HepG2 (cell line): Measurements from ENCODE around the gene UBL7. TPM values are rescaled to one million over a fixed set of nuclear protein-coding genes. Genes with fewer than 3 reads are reported as not detected.

Experiments
- ATAC-seq: fragments of 200-7000 bp; cut with Tn5 transposase; 3 replicates; pipeline ENCODE4 v1.9.1; 2020; ENCODE audit warnings: mild to moderate bottlenecking, moderate library complexity
- BruUV-seq: library from RNA; stranded (reverse); fragments of 400-500 nt; replicated peaks from 2 replicates; lab custom pipeline; 2021; lab: Mats Ljungman, UMichigan
- CTCF ChIA-PET: fragments of 300-600 bp; formaldehyde crosslinking; extraction: SDS; loops from one replicate; lab custom pipeline; 2021; ENCODE audit warnings: low total read pairs, inconsistent platforms, low intra/inter-chr PET ratio; lab: Yijun Ruan, JAX
- POLR2A ChIA-PET: fragments of 350-600 bp; sonication (Branson Sonifier 250); formaldehyde crosslinking; loops from one replicate; lab custom pipeline; 2020; ENCODE audit warnings: antibody characterized with exemption, inconsistent platforms; lab: Yijun Ruan, JAX
- DNase-seq: peaks from one replicate; pipeline ENCODE4 v3.0.0-alpha.2; 2015; ENCODE audit warnings: low spot score
- FAIRE-seq: peaks from 3 replicates; lab custom pipeline; 2011; peaks lifted over from hg19 to GRCh38; lab: Jason Lieb, UNC
- H2AFZ ChIP-seq: one replicate; pipeline ENCODE4 v1.6.1; 2011; ENCODE audit warnings: low read length, inconsistent platforms
- H3K27ac ChIP-seq: fragments of 300-600 bp; 3 replicates; pipeline ENCODE4 v1.8.0; 2011; ENCODE audit warnings: mixed run types, mild to moderate bottlenecking, mixed read lengths, low read length, inconsistent platforms; ENCODE audit not compliant: insufficient read depth; ENCODE audit errors: extremely low read length
- H3K27me3 ChIP-seq, 2 experiments: fragments of 200-600 bp in 1 of 2; 2 replicates in 1 of 2; 3 replicates in 1 of 2; pipeline versions ENCODE4 v1.6.0 to v1.8.0; 2011; ENCODE audit warnings: low read length in 2 of 2, mild to moderate bottlenecking in 2 of 2, moderate library complexity in 2 of 2, inconsistent platforms in 1 of 2; ENCODE audit not compliant: insufficient read depth in 2 of 2, control insufficient read depth in 1 of 2
- H3K36me3 ChIP-seq, 2 experiments: fragments of 200-600 bp in 1 of 2; replicated peaks in 1 of 2; 2 replicates in 1 of 2; 3 replicates in 1 of 2; pipeline versions ENCODE4 v1.5.1 to v1.8.0; 2011; ENCODE audit warnings: low read length in 2 of 2, inconsistent platforms in 1 of 2; ENCODE audit not compliant: insufficient read depth in 2 of 2, control insufficient read depth in 1 of 2
- H3K4me1 ChIP-seq: 2 replicates; pipeline ENCODE4 v1.5.1; 2012; ENCODE audit warnings: low read length, inconsistent platforms; ENCODE audit not compliant: insufficient read depth
- H3K4me2 ChIP-seq: 2 replicates; pipeline ENCODE4 v1.6.0; 2011; ENCODE audit warnings: low read depth, low read length, inconsistent platforms
- H3K4me3 ChIP-seq, 3 experiments: fragments of 200-600 bp in 1 of 3; sonication (generic), shearing (Covaris generic) in 1 of 3; replicated peaks in 1 of 3; 2 replicates each; pipeline ENCODE4 v1.5.1; 2011 to 2016; ENCODE audit warnings: low read length in 3 of 3, inconsistent platforms in 2 of 3, low read depth in 2 of 3, mild to moderate bottlenecking in 2 of 3, control low read depth in 1 of 3, mixed read lengths in 1 of 3; ENCODE audit not compliant: insufficient read depth in 1 of 3
- H3K79me2 ChIP-seq: one replicate; pipeline ENCODE4 v1.6.1; 2011; ENCODE audit warnings: low read length, inconsistent platforms; ENCODE audit not compliant: insufficient read depth
- H3K9ac ChIP-seq: 2 replicates; pipeline ENCODE4 v1.6.0; 2011; ENCODE audit warnings: mild to moderate bottlenecking, low read depth, low read length, inconsistent platforms; ENCODE audit not compliant: insufficient read depth
- H3K9me3 ChIP-seq: 2 replicates; pipeline ENCODE4 v1.5.1; 2012; ENCODE audit warnings: mild to moderate bottlenecking, low read length
- H4K20me1 ChIP-seq: 2 replicates; pipeline ENCODE4 v1.6.0; 2011; ENCODE audit warnings: inconsistent platforms, mild to moderate bottlenecking, low read length, moderate library complexity; ENCODE audit not compliant: insufficient read depth
- CHD2 ChIP-seq: IDR thresholded peaks from 2 replicates; pipeline ENCODE4 v1.6.1; 2011; ENCODE audit warnings: low read depth, low read length, improper control_type of control experiment
- DMAP1 ChIP-seq: IDR thresholded peaks from 2 replicates; pipeline ENCODE4 v1.6.1; 2016
- ELK4 ChIP-seq: sonication (generic); formaldehyde crosslinking; IDR thresholded peaks from 2 replicates; pipeline ENCODE4 v1.9.0; 2021; ENCODE audit warnings: missing genetic modification reagents, borderline replicate concordance
- HNF1B ChIP-seq: sonication (generic); formaldehyde crosslinking; IDR thresholded peaks from 2 replicates; pipeline ENCODE4 v1.5.1; 2020; ENCODE audit warnings: mild to moderate bottlenecking, moderate library complexity, missing genetic modification reagents
- KDM2A ChIP-seq: sonication (generic); formaldehyde crosslinking; IDR thresholded peaks from 2 replicates; pipeline ENCODE4 v1.4.0; 2020; ENCODE audit warnings: low read depth, missing genetic modification reagents, borderline replicate concordance
- KDM4B ChIP-seq: sonication (generic); formaldehyde crosslinking; IDR thresholded peaks from 2 replicates; pipeline ENCODE4 v1.4.0; 2020; ENCODE audit warnings: missing genetic modification reagents
- SALL1 ChIP-seq: sonication (generic); formaldehyde crosslinking; IDR thresholded peaks from 2 replicates; pipeline ENCODE4 v1.8.0; 2022; ENCODE audit warnings: mild to moderate bottlenecking, missing genetic modification reagents
- SIN3A ChIP-seq: IDR thresholded peaks from 2 replicates; pipeline ENCODE4 v1.6.1; 2011; ENCODE audit warnings: low read depth, mild to moderate bottlenecking, control low read depth, low read length, borderline replicate concordance
- TRIM24 ChIP-seq: sonication (generic); formaldehyde crosslinking; IDR thresholded peaks from 2 replicates; pipeline ENCODE4 v1.8.0; 2022; ENCODE audit warnings: mild to moderate bottlenecking, missing genetic modification reagents
- ZKSCAN1 ChIP-seq: fragments of 150-350 bp; IDR thresholded peaks from 2 replicates; pipeline ENCODE4 v1.6.1; 2014; ENCODE audit warnings: low read length
- ZNF660 ChIP-seq: sonication (generic); formaldehyde crosslinking; IDR thresholded peaks from 2 replicates; pipeline ENCODE4 v1.5.1; 2020; ENCODE audit warnings: mild to moderate bottlenecking, low read depth, missing genetic modification reagents, borderline replicate concordance
- ZNF678 ChIP-seq: sonication (generic); formaldehyde crosslinking; IDR thresholded peaks from 2 replicates; pipeline ENCODE4 v1.4.0; 2020; ENCODE audit warnings: mild to moderate bottlenecking, missing genetic modification reagents
- ZNF776 ChIP-seq: sonication (generic); formaldehyde crosslinking; IDR thresholded peaks from 2 replicates; pipeline ENCODE4 v1.4.0; 2020; ENCODE audit warnings: mild to moderate bottlenecking, missing genetic modification reagents
- ZSCAN21 ChIP-seq: sonication (generic); formaldehyde crosslinking; IDR thresholded peaks from 2 replicates; pipeline ENCODE4 v1.8.0; 2022; ENCODE audit warnings: mild to moderate bottlenecking, missing genetic modification reagents, moderate library complexity, borderline replicate concordance
- WGBS: methylation state at CpG from one replicate; pipeline ENCODE4 v1.1.6; 2017; ENCODE audit warnings: low lambda C conversion rate; 5-methylcytosine and 5-hydroxymethylcytosine counted together
- in situ Hi-C: cut with HindIII; loops from 2 replicates; pipeline ENCODE4 v1.10.0; 2017; ENCODE audit warnings: low pct_unique_long_range_greater_than_20kb; ENCODE audit not compliant: extremely low pct_ligation_motif_present
- intact Hi-C: fragments of 100-400 bp; cut with micrococcal nuclease; formaldehyde crosslinking; loops from one replicate; pipeline ENCODE4 v1.10.0; 2022; ENCODE audit not compliant: unreplicated experiment
- polyA plus RNA-seq, 8 experiments: library from polyadenylated mRNA; depleted of rRNA in 3 of 8; stranded (reverse) in 7 of 8; unstranded in 1 of 8; fragments of >200 nt; fragmentation: Illumina TruSeq in 4 of 8; extraction: Trizol in 4 of 8; gene quantifications; 2 replicates each; pipeline versions ENCODE4 v1.2.1 to v1.2.3, GENCODE V29; 2011 to 2016; ENCODE audit warnings: low read depth in 4 of 8, missing spikeins in 1 of 8, mixed read lengths in 1 of 8; ENCODE audit not compliant: insufficient read depth in 1 of 8
- total RNA-seq, 5 experiments: library from RNA; depleted of rRNA; stranded (reverse); fragments of >200 nt; fragmentation: Illumina TruSeq; extraction: Trizol; gene quantifications; 2 replicates each; pipeline ENCODE4 v1.2.3, GENCODE V29; 2016; ENCODE audit warnings: low read depth in 1 of 5
- TF ChIP-seq, protein P1 (sequence below): sonication (generic); formaldehyde crosslinking; IDR thresholded peaks from 2 replicates; pipeline ENCODE4 v1.4.0; 2020; ENCODE audit warnings: low read depth, mild to moderate bottlenecking, missing genetic modification reagents
- TF ChIP-seq, protein P2 (sequence below): sonication (generic); formaldehyde crosslinking; IDR thresholded peaks from 2 replicates; pipeline ENCODE4 v1.9.0; 2021; ENCODE audit warnings: missing genetic modification reagents, borderline replicate concordance

Gene UBL7
- total and polyA plus RNA-seq, 2 of the 13 experiments (the other 11 are each of a cell fraction or from before 2014, with no cell fraction given): 55.0 to 63.5 TPM

GRCh38 chr15:74423431-74424257, 37.3 kb downstream of the UBL7 start:
- in situ Hi-C loops (no loop called here), intact Hi-C loops (no loop called here)
- Histone ChIP-seq H3K27me3 (no peaks in the 10 kb centered on the region), H3K4me1 (peaks cover 100% of the 10 kb centered on the region), H3K9ac (peak overlapping the region; percentile 67), H3K27ac (peak overlapping the region; percentile 74), H4K20me1 (peaks cover 3% of the 10 kb centered on the region; the same call in 1 of the 2 replicates), H2AFZ (no peak overlapping the region), H3K9me3 (no peaks in the 10 kb centered on the region), H3K4me2 (peak overlapping the region; percentile 61), H3K79me2 (peaks cover 62% of the 10 kb centered on the region), H3K4me3 (peak overlapping the region in 1 of 3 experiments; percentile 30; a peak in 2 of 6 replicates), H3K36me3 (no peaks in the 10 kb centered on the region; a peak in 4 of 5 replicates)
- 90% methylated on average over 9 of the region's 10 CpGs for WGBS
- FAIRE-seq (no peak), DNase-seq (peak; percentile 28), ATAC-seq (no peak)
- CTCF ChIA-PET: no interaction called here
- POLR2A ChIA-PET: interaction anchor here (0.9 to 8.1 kb wide), 5 partner anchors 9 to 39 kb away, joined by 3 to 107 read pairs (median 10); partner anchors contain the start of genes SEMA7A and UBL7
- BruUV-seq: no TSS peak
- TF ChIP-seq KDM2A (no peak; the same call in 1 of the 2 replicates), TRIM24 (no peak), CHD2 (no peak), DMAP1 (CRISPR knock-in tag) (peak; percentile 17; the same call in 1 of the 2 replicates), SALL1 (CRISPR knock-in tag) (0 out of 2 replicates have a peak, but pooled peaks have one; percentile 11), ELK4 (CRISPR knock-in tag) (no peak), ZKSCAN1 (no peak), HNF1B (CRISPR knock-in tag) (0 out of 2 replicates have a peak, but pooled peaks have one; percentile 28), ZNF660 (CRISPR knock-in tag) (no peak), ZNF776 (no peak), KDM4B (no peak), ZSCAN21 (no peak), SIN3A (no peak), ZNF678 (CRISPR knock-in tag) (no peak)
- TF ChIP-seq, protein P1, sequence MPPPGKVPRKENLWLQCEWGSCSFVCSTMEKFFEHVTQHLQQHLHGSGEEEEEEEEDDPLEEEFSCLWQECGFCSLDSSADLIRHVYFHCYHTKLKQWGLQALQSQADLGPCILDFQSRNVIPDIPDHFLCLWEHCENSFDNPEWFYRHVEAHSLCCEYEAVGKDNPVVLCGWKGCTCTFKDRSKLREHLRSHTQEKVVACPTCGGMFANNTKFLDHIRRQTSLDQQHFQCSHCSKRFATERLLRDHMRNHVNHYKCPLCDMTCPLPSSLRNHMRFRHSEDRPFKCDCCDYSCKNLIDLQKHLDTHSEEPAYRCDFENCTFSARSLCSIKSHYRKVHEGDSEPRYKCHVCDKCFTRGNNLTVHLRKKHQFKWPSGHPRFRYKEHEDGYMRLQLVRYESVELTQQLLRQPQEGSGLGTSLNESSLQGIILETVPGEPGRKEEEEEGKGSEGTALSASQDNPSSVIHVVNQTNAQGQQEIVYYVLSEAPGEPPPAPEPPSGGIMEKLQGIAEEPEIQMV (CRISPR knock-in tag): no peak
- TF ChIP-seq, protein P2, sequence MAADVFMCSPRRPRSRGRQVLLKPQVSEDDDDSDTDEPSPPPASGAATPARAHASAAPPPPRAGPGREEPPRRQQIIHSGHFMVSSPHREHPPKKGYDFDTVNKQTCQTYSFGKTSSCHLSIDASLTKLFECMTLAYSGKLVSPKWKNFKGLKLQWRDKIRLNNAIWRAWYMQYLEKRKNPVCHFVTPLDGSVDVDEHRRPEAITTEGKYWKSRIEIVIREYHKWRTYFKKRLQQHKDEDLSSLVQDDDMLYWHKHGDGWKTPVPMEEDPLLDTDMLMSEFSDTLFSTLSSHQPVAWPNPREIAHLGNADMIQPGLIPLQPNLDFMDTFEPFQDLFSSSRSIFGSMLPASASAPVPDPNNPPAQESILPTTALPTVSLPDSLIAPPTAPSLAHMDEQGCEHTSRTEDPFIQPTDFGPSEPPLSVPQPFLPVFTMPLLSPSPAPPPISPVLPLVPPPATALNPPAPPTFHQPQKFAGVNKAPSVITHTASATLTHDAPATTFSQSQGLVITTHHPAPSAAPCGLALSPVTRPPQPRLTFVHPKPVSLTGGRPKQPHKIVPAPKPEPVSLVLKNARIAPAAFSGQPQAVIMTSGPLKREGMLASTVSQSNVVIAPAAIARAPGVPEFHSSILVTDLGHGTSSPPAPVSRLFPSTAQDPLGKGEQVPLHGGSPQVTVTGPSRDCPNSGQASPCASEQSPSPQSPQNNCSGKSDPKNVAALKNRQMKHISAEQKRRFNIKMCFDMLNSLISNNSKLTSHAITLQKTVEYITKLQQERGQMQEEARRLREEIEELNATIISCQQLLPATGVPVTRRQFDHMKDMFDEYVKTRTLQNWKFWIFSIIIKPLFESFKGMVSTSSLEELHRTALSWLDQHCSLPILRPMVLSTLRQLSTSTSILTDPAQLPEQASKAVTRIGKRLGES (CRISPR knock-in tag): no peak
